ENCODE results near the gene NUDC.

DNA sequence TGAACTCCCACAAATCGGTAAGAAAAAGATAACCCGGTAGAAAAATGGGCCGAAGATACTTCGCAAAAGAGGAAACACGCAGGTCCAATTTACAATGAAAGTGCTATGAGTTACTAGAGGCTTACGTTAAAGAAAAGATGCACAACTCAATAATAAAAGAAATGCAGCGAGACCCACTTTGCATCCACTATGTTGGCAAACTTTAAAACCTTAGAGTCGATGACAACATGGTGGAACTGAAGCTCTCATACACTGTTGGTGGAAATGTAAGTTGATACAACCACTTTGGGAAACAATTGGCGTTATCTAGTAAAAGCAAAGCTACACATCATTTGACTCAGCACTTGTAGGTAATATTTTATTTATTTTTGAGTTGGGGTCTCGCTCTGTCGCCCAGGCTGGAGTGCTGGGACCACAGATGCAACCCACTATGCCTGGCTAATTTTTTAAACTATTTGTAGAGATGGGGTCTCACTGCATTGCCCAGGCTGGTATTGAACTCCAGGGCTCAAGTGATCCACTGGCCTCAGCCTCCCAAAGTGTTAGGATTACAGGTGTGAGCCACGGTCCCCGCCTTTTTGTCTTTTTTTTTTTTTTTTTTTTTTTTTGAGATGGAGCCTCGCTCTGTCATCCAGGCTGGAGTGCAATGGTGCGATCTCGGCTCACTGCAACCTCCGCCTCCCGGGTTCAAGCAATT, 20.6 kb upstream of the NUDC start:
- TF ChIP-seq, protein P1, sequence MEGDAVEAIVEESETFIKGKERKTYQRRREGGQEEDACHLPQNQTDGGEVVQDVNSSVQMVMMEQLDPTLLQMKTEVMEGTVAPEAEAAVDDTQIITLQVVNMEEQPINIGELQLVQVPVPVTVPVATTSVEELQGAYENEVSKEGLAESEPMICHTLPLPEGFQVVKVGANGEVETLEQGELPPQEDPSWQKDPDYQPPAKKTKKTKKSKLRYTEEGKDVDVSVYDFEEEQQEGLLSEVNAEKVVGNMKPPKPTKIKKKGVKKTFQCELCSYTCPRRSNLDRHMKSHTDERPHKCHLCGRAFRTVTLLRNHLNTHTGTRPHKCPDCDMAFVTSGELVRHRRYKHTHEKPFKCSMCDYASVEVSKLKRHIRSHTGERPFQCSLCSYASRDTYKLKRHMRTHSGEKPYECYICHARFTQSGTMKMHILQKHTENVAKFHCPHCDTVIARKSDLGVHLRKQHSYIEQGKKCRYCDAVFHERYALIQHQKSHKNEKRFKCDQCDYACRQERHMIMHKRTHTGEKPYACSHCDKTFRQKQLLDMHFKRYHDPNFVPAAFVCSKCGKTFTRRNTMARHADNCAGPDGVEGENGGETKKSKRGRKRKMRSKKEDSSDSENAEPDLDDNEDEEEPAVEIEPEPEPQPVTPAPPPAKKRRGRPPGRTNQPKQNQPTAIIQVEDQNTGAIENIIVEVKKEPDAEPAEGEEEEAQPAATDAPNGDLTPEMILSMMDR (IDR thresholded peaks at IDR 0.05) = no peak
- TF ChIP-seq EP300 (IDR thresholded peaks at IDR 0.05) = no peak

All from suprapubic skin (tissue), 3 donors.